HG03469 (cell line): ENCODE data around the gene BTBD1.

Experiments
- ATAC-seq: cut with Tn5 transposase; IDR thresholded peaks from one replicate; pipeline ENCODE4 v1.9.1; 2021; ENCODE audit warnings: mild to moderate bottlenecking, moderate library complexity, moderate number of reproducible peaks; ENCODE audit not compliant: unreplicated experiment

BTBD1 gene

GRCh38 chr15:82999426-82999825 is 67.6 kb downstream of the BTBD1 start:
- ATAC-seq, result no peak

- ATAC-seq, result no peak
Measured at GRCh38 chr15:82995938-82996337, 71.1 kb downstream of the BTBD1 start.

GRCh38 chr15:82995076-82995475 is 72.0 kb downstream of the BTBD1 start:
- ATAC-seq, result no peak

- ATAC-seq, result no peak
Measured at GRCh38 chr15:82993144-82993543, 73.9 kb downstream of the BTBD1 start.

GRCh38 chr15:82992436-82992998 is 74.5 kb downstream of the BTBD1 start:
- no peak for ATAC-seq

GRCh38 chr15:82986442-82986780 is 80.6 kb downstream of the BTBD1 start:
- ATAC-seq, result no peak

- peak; percentile 67 for ATAC-seq
Measured at GRCh38 chr15:82985688-82986441, 81.2 kb downstream of the BTBD1 start, which contains the start of gene RAMAC. TSS of gene RAMAC (plus strand) at chr15:82986210. CDS start at chr15:82989019, 2,809 bp downstream.

GRCh38 chr15:82980981-82981380 is 86.1 kb downstream of the BTBD1 start:
- ATAC-seq, result no peak

- ATAC-seq, result no peak
Measured at GRCh38 chr15:82979726-82980125, 87.3 kb downstream of the BTBD1 start.

- no peak for ATAC-seq
Measured at GRCh38 chr15:82978438-82978837, 88.6 kb downstream of the BTBD1 start.

- ATAC-seq, result no peak
Measured at GRCh38 chr15:82977076-82977475, 90.0 kb downstream of the BTBD1 start.

- no peak for ATAC-seq
Measured at GRCh38 chr15:82972990-82973389, 94.1 kb downstream of the BTBD1 start.

GRCh38 chr15:82971218-82971984 is 95.7 kb downstream of the BTBD1 start:
- no peak for ATAC-seq

- no peak for ATAC-seq
Measured at GRCh38 chr15:82970696-82971095, 96.4 kb downstream of the BTBD1 start.

GRCh38 chr15:82970078-82970686 is 96.9 kb downstream of the BTBD1 start:
- no peak for ATAC-seq

- ATAC-seq, result no peak
Measured at GRCh38 chr15:82969353-82969752, 97.7 kb downstream of the BTBD1 start.

- no peak for ATAC-seq
Measured at GRCh38 chr15:82968066-82968465, 99.0 kb downstream of the BTBD1 start.

GRCh38 chr15:82966671-82967071 is 100.4 kb downstream of the BTBD1 start:
- peak; percentile 65 for ATAC-seq
